HepG2 (cell line): Measurements from ENCODE around the gene SIVA1. TPM values are rescaled to one million over a fixed set of nuclear protein-coding genes. Genes with fewer than 3 reads are reported as not detected.

Source experiments
- ADNP ChIP-seq: sonication (generic); formaldehyde crosslinking; IDR thresholded peaks from 2 replicates; pipeline ENCODE4 v1.4.0; 2020; ENCODE audit warnings: missing genetic modification reagents
- HNRNPUL1 ChIP-seq: fragments of 200-400 bp; formaldehyde crosslinking; IDR thresholded peaks from 2 replicates; pipeline ENCODE4 v1.6.1; 2017; ENCODE audit warnings: low read depth, mild to moderate bottlenecking, low read length, moderate library complexity
- NR1H2 ChIP-seq: sonication (generic); formaldehyde crosslinking; IDR thresholded peaks from 2 replicates; pipeline ENCODE4 v1.8.1; 2022; ENCODE audit warnings: low read depth, missing genetic modification reagents, borderline replicate concordance
- SOX6 ChIP-seq, 2 experiments: fragments of 450-650 bp in 1 of 2; sonication (generic) in 1 of 2; formaldehyde crosslinking in 1 of 2; IDR thresholded peaks; 2 replicates each; pipeline versions ENCODE4 v1.4.0 to v1.6.1; 2017 to 2020; ENCODE audit warnings: antibody characterized with exemption in 1 of 2, mild to moderate bottlenecking in 1 of 2, missing genetic modification reagents in 1 of 2
- ZNF10 ChIP-seq: sonication (generic); formaldehyde crosslinking; IDR thresholded peaks from 2 replicates; pipeline ENCODE4 v1.4.0; 2020; ENCODE audit warnings: mild to moderate bottlenecking, low read depth, missing genetic modification reagents, borderline replicate concordance
- ZNF136 ChIP-seq: sonication (generic); formaldehyde crosslinking; IDR thresholded peaks from 2 replicates; pipeline ENCODE4 v1.8.1; 2022; ENCODE audit warnings: low read depth, mild to moderate bottlenecking, moderate library complexity, missing genetic modification reagents
- ZNF230 ChIP-seq: sonication (generic); formaldehyde crosslinking; IDR thresholded peaks from 2 replicates; pipeline ENCODE4 v1.4.0; 2020; ENCODE audit warnings: mild to moderate bottlenecking, missing genetic modification reagents
- ZNF263 ChIP-seq: sonication (generic); formaldehyde crosslinking; IDR thresholded peaks from 2 replicates; pipeline ENCODE4 v1.4.0; 2020; ENCODE audit warnings: missing genetic modification reagents
- ZNF337 ChIP-seq: sonication (generic); formaldehyde crosslinking; IDR thresholded peaks from 2 replicates; pipeline ENCODE4 v1.5.1; 2020; ENCODE audit warnings: missing genetic modification reagents, low read depth, mild to moderate bottlenecking, borderline replicate concordance
- ZNF850 ChIP-seq: sonication (generic); formaldehyde crosslinking; conservative IDR thresholded peaks from 2 replicates; pipeline ENCODE4 v1.9.0; 2021; ENCODE audit warnings: mild to moderate bottlenecking, missing genetic modification reagents
- polyA plus RNA-seq, 8 experiments: library from polyadenylated mRNA; depleted of rRNA in 3 of 8; stranded (reverse) in 7 of 8; unstranded in 1 of 8; fragments of >200 nt; fragmentation: Illumina TruSeq in 4 of 8; extraction: Trizol in 4 of 8; gene quantifications; 2 replicates each; pipeline versions ENCODE4 v1.2.1 to v1.2.3, GENCODE V29; 2011 to 2016; ENCODE audit warnings: low read depth in 4 of 8, missing spikeins in 1 of 8, mixed read lengths in 1 of 8; ENCODE audit not compliant: insufficient read depth in 1 of 8
- total RNA-seq, 5 experiments: library from RNA; depleted of rRNA; stranded (reverse); fragments of >200 nt; fragmentation: Illumina TruSeq; extraction: Trizol; gene quantifications; 2 replicates each; pipeline ENCODE4 v1.2.3, GENCODE V29; 2016; ENCODE audit warnings: low read depth in 1 of 5
- TF ChIP-seq, protein P1 (sequence below): sonication (generic); formaldehyde crosslinking; IDR thresholded peaks from 2 replicates; pipeline ENCODE4 v1.4.0; 2020; ENCODE audit warnings: missing genetic modification reagents; ENCODE audit errors: not compliant biosample characterization
- TF ChIP-seq, protein P2 (sequence below): sonication (generic); formaldehyde crosslinking; IDR thresholded peaks from 2 replicates; pipeline ENCODE4 v1.4.0; 2020; ENCODE audit warnings: missing genetic modification reagents
- TF ChIP-seq, protein P3 (sequence below): sonication (generic); formaldehyde crosslinking; IDR thresholded peaks from 2 replicates; pipeline ENCODE4 v1.9.0; 2021; ENCODE audit warnings: mild to moderate bottlenecking, missing genetic modification reagents
- TF ChIP-seq, protein P4 (sequence below): sonication (generic); formaldehyde crosslinking; IDR thresholded peaks from 2 replicates; pipeline ENCODE4 v1.4.0; 2020; ENCODE audit warnings: missing genetic modification reagents, mild to moderate bottlenecking, borderline replicate concordance

SIVA1 gene
- total and polyA plus RNA-seq, 2 of the 13 experiments (the other 11 are each of a cell fraction or from before 2014, with no cell fraction given): 123 to 186 TPM

DNA sequence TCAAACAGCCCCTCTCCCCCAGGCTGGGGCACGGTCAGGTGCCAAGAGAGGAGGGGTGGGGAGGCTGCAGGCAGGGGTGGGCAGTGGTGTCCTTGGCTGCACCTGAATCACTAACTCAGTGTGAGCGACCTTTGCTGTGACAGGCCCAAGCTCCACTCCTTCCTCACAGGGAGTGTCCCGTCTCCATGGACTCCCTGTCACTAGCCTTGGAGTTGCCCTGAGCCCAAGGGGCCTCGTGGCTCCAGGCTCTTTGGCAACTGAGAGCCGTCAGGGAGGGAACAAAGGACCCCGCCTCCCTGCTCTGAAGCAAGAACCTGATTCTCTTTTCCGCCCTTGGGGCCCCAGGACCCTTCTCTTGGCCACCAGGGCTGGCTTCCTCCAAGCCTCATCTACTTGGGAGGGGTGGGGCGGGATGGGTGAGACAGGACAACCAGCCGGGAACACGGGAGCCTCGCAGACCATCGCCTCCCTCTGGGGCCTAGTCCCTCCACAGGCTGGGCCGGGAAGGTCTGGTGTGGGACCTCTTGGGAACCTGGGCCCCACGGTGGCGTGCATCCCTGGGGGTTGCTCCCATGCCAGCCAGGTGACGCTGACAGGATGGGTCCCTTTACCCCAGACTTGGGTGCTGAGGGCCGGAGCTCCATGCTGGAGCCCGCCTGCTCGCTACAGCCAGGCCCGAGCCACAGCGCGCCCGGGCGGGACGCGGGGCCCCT, 29.9 kb upstream of the SIVA1 start (continued):
- TF ChIP-seq ZNF230: no peak
- no peak for TF ChIP-seq SOX6 (IDR thresholded peaks at IDR 0.05)
- TF ChIP-seq SOX6 (CRISPR knock-in tag; IDR thresholded peaks at IDR 0.05): no peak
- TF ChIP-seq, protein P1, sequence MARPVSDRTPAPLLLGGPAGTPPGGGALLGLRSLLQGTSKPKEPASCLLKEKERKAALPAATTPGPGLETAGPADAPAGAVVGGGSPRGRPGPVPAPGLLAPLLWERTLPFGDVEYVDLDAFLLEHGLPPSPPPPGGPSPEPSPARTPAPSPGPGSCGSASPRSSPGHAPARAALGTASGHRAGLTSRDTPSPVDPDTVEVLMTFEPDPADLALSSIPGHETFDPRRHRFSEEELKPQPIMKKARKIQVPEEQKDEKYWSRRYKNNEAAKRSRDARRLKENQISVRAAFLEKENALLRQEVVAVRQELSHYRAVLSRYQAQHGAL (CRISPR knock-in tag): no peak
- TF ChIP-seq ZNF136 (CRISPR knock-in tag): no peak
- TF ChIP-seq NR1H2 (CRISPR knock-in tag): no peak
- TF ChIP-seq, protein P2, sequence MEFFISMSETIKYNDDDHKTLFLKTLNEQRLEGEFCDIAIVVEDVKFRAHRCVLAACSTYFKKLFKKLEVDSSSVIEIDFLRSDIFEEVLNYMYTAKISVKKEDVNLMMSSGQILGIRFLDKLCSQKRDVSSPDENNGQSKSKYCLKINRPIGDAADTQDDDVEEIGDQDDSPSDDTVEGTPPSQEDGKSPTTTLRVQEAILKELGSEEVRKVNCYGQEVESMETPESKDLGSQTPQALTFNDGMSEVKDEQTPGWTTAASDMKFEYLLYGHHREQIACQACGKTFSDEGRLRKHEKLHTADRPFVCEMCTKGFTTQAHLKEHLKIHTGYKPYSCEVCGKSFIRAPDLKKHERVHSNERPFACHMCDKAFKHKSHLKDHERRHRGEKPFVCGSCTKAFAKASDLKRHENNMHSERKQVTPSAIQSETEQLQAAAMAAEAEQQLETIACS: no peak
- TF ChIP-seq ADNP (CRISPR knock-in tag): no peak
- TF ChIP-seq ZNF10 (CRISPR knock-in tag): no peak
- TF ChIP-seq, protein P3, sequence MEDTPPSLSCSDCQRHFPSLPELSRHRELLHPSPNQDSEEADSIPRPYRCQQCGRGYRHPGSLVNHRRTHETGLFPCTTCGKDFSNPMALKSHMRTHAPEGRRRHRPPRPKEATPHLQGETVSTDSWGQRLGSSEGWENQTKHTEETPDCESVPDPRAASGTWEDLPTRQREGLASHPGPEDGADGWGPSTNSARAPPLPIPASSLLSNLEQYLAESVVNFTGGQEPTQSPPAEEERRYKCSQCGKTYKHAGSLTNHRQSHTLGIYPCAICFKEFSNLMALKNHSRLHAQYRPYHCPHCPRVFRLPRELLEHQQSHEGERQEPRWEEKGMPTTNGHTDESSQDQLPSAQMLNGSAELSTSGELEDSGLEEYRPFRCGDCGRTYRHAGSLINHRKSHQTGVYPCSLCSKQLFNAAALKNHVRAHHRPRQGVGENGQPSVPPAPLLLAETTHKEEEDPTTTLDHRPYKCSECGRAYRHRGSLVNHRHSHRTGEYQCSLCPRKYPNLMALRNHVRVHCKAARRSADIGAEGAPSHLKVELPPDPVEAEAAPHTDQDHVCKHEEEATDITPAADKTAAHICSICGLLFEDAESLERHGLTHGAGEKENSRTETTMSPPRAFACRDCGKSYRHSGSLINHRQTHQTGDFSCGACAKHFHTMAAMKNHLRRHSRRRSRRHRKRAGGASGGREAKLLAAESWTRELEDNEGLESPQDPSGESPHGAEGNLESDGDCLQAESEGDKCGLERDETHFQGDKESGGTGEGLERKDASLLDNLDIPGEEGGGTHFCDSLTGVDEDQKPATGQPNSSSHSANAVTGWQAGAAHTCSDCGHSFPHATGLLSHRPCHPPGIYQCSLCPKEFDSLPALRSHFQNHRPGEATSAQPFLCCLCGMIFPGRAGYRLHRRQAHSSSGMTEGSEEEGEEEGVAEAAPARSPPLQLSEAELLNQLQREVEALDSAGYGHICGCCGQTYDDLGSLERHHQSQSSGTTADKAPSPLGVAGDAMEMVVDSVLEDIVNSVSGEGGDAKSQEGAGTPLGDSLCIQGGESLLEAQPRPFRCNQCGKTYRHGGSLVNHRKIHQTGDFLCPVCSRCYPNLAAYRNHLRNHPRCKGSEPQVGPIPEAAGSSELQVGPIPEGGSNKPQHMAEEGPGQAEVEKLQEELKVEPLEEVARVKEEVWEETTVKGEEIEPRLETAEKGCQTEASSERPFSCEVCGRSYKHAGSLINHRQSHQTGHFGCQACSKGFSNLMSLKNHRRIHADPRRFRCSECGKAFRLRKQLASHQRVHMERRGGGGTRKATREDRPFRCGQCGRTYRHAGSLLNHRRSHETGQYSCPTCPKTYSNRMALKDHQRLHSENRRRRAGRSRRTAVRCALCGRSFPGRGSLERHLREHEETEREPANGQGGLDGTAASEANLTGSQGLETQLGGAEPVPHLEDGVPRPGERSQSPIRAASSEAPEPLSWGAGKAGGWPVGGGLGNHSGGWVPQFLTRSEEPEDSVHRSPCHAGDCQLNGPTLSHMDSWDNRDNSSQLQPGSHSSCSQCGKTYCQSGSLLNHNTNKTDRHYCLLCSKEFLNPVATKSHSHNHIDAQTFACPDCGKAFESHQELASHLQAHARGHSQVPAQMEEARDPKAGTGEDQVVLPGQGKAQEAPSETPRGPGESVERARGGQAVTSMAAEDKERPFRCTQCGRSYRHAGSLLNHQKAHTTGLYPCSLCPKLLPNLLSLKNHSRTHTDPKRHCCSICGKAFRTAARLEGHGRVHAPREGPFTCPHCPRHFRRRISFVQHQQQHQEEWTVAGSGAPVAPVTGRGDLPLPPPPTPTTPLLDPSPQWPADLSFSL (CRISPR knock-in tag): no peak
- TF ChIP-seq ZNF850 (CRISPR knock-in tag): no peak
- 0 out of 2 replicates have a peak, but pooled peaks have one; percentile 33 for TF ChIP-seq ZNF337
- no peak for TF ChIP-seq HNRNPUL1
- TF ChIP-seq, protein P4, sequence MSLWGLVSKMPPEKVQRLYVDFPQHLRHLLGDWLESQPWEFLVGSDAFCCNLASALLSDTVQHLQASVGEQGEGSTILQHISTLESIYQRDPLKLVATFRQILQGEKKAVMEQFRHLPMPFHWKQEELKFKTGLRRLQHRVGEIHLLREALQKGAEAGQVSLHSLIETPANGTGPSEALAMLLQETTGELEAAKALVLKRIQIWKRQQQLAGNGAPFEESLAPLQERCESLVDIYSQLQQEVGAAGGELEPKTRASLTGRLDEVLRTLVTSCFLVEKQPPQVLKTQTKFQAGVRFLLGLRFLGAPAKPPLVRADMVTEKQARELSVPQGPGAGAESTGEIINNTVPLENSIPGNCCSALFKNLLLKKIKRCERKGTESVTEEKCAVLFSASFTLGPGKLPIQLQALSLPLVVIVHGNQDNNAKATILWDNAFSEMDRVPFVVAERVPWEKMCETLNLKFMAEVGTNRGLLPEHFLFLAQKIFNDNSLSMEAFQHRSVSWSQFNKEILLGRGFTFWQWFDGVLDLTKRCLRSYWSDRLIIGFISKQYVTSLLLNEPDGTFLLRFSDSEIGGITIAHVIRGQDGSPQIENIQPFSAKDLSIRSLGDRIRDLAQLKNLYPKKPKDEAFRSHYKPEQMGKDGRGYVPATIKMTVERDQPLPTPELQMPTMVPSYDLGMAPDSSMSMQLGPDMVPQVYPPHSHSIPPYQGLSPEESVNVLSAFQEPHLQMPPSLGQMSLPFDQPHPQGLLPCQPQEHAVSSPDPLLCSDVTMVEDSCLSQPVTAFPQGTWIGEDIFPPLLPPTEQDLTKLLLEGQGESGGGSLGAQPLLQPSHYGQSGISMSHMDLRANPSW (CRISPR knock-in tag): no peak
- no peak for TF ChIP-seq ZNF263
